Liver (tissue), 9 donors: Measurements from ENCODE around the gene BTG2. TPM values are rescaled to one million over a fixed set of nuclear protein-coding genes. Genes with fewer than 3 reads are reported as not detected.

Source experiments
- DNase-seq: peaks from one replicate; pipeline ENCODE4 v3.0.0-alpha.2; 2017; ENCODE audit warnings: low spot score
- H3K27ac ChIP-seq, 2 donors: one replicate each; pipeline ENCODE4 v1.7.0; 2013; ENCODE audit warnings: inconsistent platforms in 2 of 2, low read length in 2 of 2, control low read depth in 1 of 2, low read depth in 1 of 2, mild to moderate bottlenecking in 1 of 2
- H3K27me3 ChIP-seq, 4 donors: one replicate each; pipeline versions ENCODE4 v1.6.1 to v1.7.0; 2013; ENCODE audit warnings: low read length in 3 of 4, inconsistent platforms in 1 of 4, mild to moderate bottlenecking in 1 of 4, moderate library complexity in 1 of 4; ENCODE audit not compliant: control insufficient read depth in 4 of 4, insufficient read depth in 4 of 4
- H3K36me3 ChIP-seq, 4 donors: one replicate each; pipeline versions ENCODE4 v1.6.1 to v1.7.0; 2013; ENCODE audit warnings: low read length in 3 of 4, mild to moderate bottlenecking in 3 of 4, low read depth in 1 of 4, moderate library complexity in 1 of 4; ENCODE audit not compliant: control insufficient read depth in 4 of 4, insufficient read depth in 3 of 4
- H3K4me1 ChIP-seq, 4 donors: one replicate each; pipeline versions ENCODE4 v1.6.1 to v1.7.0; 2013; ENCODE audit warnings: low read length in 3 of 4, mild to moderate bottlenecking in 3 of 4, moderate library complexity in 1 of 4; ENCODE audit not compliant: control insufficient read depth in 4 of 4, insufficient read depth in 4 of 4
- H3K4me3 ChIP-seq, 3 donors: one replicate each; pipeline versions ENCODE4 v1.6.1 to v1.7.0; 2013; ENCODE audit warnings: low read length in 3 of 3, control low read depth in 1 of 3, low read depth in 1 of 3, mild to moderate bottlenecking in 1 of 3
- H3K9ac ChIP-seq, 2 donors: one replicate each; pipeline ENCODE4 v1.7.0; 2013; ENCODE audit warnings: low read length in 2 of 2, mild to moderate bottlenecking in 2 of 2, moderate library complexity in 2 of 2, control low read depth in 1 of 2, low read depth in 1 of 2
- H3K9me3 ChIP-seq, 4 donors: one replicate each; pipeline versions ENCODE4 v1.6.1 to v1.7.0; 2013; ENCODE audit warnings: low read length in 3 of 4; ENCODE audit not compliant: control insufficient read depth in 4 of 4
- ATF3 ChIP-seq: IDR thresholded peaks from 2 replicates; pipeline ENCODE4 v1.6.1; 2016; ENCODE audit warnings: antibody characterized with exemption
- CTCF ChIP-seq: fragments of 150-350 bp; IDR thresholded peaks from 2 replicates; pipeline ENCODE4 v1.5.1; 2017; ENCODE audit warnings: improper control_type of control experiment, low read depth, low read length; ENCODE audit not compliant: missing input control
- FOXA1 ChIP-seq: IDR thresholded peaks from 2 replicates; pipeline ENCODE4 v1.6.1; 2016; ENCODE audit warnings: antibody characterized with exemption
- FOXA2 ChIP-seq: IDR thresholded peaks from 2 replicates; pipeline ENCODE4 v1.6.1; 2016; ENCODE audit warnings: antibody characterized with exemption
- GABPA ChIP-seq, 2 donors: IDR thresholded peaks in 1 of 2; conservative IDR thresholded peaks in 1 of 2; 2 replicates each; pipeline ENCODE4 v1.6.1; 2016; ENCODE audit warnings: antibody characterized with exemption in 2 of 2, mild to moderate bottlenecking in 1 of 2, moderate library complexity in 1 of 2
- MAX ChIP-seq: IDR thresholded peaks from 2 replicates; pipeline ENCODE4 v1.6.1; 2016; ENCODE audit warnings: antibody characterized with exemption
- NR2F2 ChIP-seq: IDR thresholded peaks from 2 replicates; pipeline ENCODE4 v1.6.1; 2016; ENCODE audit warnings: antibody characterized with exemption
- REST ChIP-seq: IDR thresholded peaks from 2 replicates; pipeline ENCODE4 v1.6.1; 2016; ENCODE audit warnings: antibody characterized with exemption, mild to moderate bottlenecking
- RXRA ChIP-seq, 2 donors: IDR thresholded peaks; 2 replicates each; pipeline ENCODE4 v1.6.1; 2017 to 2018; ENCODE audit warnings: antibody characterized with exemption in 2 of 2, mild to moderate bottlenecking in 1 of 2
- TAF1 ChIP-seq: conservative IDR thresholded peaks from 2 replicates; pipeline ENCODE4 v1.6.1; 2016; ENCODE audit warnings: antibody characterized with exemption, mild to moderate bottlenecking
- ZBTB33 ChIP-seq: IDR thresholded peaks from 2 replicates; pipeline ENCODE4 v1.6.1; 2016; ENCODE audit warnings: antibody characterized with exemption
- WGBS: extraction: QIAGEN DNeasy Blood & Tissue Kit; methylation state at CpG from one replicate; pipeline ENCODE4 v1.1.7; 2013; 5-methylcytosine and 5-hydroxymethylcytosine counted together
- polyA plus RNA-seq, 2 donors: library from polyadenylated mRNA; stranded (reverse) in 1 of 2; unstranded in 1 of 2; fragments of 200-250 nt in 1 of 2; fragments of >200 nt in 1 of 2; fragmentation: Nextera tagmentation in 1 of 2; extraction: Ambion mirVana in 1 of 2; gene quantifications; one replicate each; pipeline versions ENCODE4 v1.2.1 to v1.2.3, GENCODE V29; 2013 to 2015
- total RNA-seq, 2 donors: library from RNA; depleted of rRNA; stranded (reverse); fragments of >200 nt; gene quantifications; one replicate each; pipeline ENCODE4 v1.2.3, GENCODE V29; 2014
- donor health status: healthy.
- donor health status: healthy.
- donor health status: healthy.
- donor health status: healthy.
- donor health status: healthy.

The BTG2 gene
- total and polyA plus RNA-seq, 4 donors, result 3.8 to 52.5 (median 4.8) TPM

GRCh38 chr1:203283597-203283996, 21.7 kb upstream of the BTG2 start (continued):
- TF ChIP-seq ZBTB33 (no peak), ATF3 (no peak), RXRA (IDR thresholded peaks at IDR 0.05) (no peak), GABPA (IDR thresholded peaks at IDR 0.05 in 1 of 2, conservative IDR thresholded peaks at IDR 0.05 in 1 of 2) (no peak), TAF1 (no peak), FOXA1 (no peak), FOXA2 (no peak)

GRCh38 chr1:203284411-203285123, 20.8 kb upstream of the BTG2 start:
- no peak overlapping the region for H3K27ac ChIP-seq
- 76% methylated on average over 11 of the region's 11 CpGs for WGBS
- H3K27me3 ChIP-seq, result no peaks in the 10 kb centered on the region
- H3K9me3 ChIP-seq, result no peaks in the 10 kb centered on the region
- no peak for DNase-seq
- no peaks in the 10 kb centered on the region for H3K36me3 ChIP-seq
- H3K4me3 ChIP-seq, result no peak overlapping the region
- no peak overlapping the region for H3K9ac ChIP-seq
- TF ChIP-seq ZBTB33 (no peak), NR2F2 (peak; percentile 32)
- peaks cover 0 to 3% (median 0%) of the 10 kb centered on the region in 4 donors for H3K4me1 ChIP-seq

GRCh38 chr1:203286161-203286984, 18.9 kb upstream of the BTG2 start:
- DNase-seq, result no peak
- peaks cover 0 to 7% (median 2%) of the 10 kb centered on the region in 4 donors for H3K4me1 ChIP-seq

More at GRCh38 chr1:203286161-203286984, 18.9 kb upstream of the BTG2 start:
- Histone ChIP-seq H3K36me3 (no peaks in the 10 kb centered on the region), H3K27ac (peak overlapping the region; percentile 84 to 88), H3K9ac (no peak overlapping the region), H3K4me3 (no peak overlapping the region), H3K9me3 (no peaks in the 10 kb centered on the region), H3K27me3 (no peaks in the 10 kb centered on the region)
- TF ChIP-seq NR2F2, result no peak
- TF ChIP-seq REST, result no peak
- TF ChIP-seq MAX, result no peak
- no peak for TF ChIP-seq CTCF
- 75% methylated on average over 9 of the region's 9 CpGs for WGBS
